GM12873 (cell line): ENCODE data around the gene CCDC87.

Source experiments
- CTCF ChIP-seq: IDR thresholded peaks from 2 replicates; pipeline ENCODE4 v1.5.1; 2012; ENCODE audit warnings: low read depth, mild to moderate bottlenecking, moderate library complexity, low read length, control low read depth; ENCODE audit not compliant: insufficient read depth; ENCODE audit errors: missing control alignments

CCDC87 gene

DNA sequence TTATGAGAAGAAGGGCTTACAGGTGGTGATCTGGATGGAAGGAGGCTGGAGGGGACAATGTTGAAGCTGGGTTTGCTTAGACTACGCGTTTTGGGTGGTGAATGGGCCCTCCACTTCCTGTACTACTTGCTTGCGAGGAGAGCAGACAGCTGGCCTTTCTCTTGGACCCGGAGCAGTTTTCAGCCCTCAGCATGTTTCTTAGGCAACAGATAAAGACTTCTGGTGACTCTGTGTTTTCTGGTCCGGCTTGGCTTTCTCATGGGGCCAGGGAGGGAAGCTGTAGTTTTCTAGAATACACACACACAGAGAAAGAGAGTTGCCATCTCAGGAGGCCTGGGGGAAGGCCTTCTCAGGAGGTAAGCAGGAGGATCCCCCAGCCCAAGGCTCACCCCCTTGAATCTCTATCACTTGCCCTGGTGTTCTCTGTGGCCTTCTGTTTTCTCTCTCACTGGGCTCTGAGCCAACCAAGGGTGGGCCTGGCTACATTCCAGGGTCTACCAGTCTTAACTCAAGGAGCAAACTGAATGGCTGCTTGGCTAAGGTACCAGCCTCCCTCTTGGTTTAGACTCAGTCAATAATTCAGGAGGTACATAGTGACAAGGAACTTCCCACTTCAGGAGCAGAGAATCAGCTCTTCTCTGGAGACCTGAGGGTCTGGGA, 2.5 kb upstream of the CCDC87 start:
- TF ChIP-seq CTCF, result no peak

GRCh38 chr11:66593650-66594049, 787 bp upstream of the CCDC87 start:
- TF ChIP-seq CTCF, result no peak

DNA sequence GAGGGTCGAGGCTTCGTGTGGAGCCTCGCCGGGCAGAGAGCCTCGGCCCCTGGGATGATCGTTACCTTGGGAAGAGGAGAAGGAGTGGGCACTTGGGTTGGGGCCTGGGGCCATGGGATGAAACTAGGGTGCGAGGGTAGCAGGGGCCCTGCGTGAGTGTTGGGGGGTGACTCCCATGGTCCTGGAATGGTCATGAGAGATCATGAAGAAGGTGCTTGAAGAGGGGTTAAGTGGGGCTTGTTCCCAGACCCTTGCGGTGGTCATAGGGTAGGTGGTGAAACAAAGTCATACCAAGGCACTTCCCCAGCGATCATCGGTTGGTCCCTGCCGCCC, 406 bp upstream of the CCDC87 start:
- no peak for TF ChIP-seq CTCF

- no peak for TF ChIP-seq CTCF
Observed at GRCh38 chr11:66591175-66591574, 1.7 kb downstream of the CCDC87 start.

DNA sequence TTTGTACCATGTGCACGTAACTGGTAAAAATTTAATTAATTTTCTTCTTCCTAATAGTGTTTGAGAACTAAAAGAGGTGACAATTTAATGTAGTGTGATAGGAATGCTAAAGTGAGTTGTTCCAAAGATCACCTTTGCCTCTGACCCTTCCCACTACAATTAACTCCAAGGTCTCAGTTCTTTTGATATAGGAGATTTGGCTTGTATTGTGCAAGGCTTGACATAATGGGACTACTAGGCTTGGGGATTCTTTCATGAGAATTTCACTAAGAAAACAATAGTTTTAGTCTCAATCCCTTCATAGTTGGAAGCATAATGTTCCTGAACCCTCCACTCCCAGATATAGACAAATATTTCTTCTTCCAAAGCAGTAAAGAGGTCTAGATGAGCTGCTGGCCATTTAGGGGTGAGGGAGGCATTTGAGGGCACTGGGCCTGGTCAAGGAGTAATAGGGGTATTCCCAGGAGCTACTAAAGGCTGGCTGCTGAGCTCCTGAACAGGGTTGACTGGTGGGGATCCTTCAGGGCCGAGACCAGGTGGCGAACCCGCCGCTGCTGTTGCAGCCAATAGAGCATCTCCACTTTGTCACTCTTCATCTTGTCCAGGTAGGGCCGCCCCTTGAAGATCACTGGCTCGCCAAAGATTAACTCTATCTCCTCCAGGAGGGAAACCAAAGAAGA, 2.7 kb downstream of the CCDC87 start:
- TF ChIP-seq CTCF, result no peak

DNA sequence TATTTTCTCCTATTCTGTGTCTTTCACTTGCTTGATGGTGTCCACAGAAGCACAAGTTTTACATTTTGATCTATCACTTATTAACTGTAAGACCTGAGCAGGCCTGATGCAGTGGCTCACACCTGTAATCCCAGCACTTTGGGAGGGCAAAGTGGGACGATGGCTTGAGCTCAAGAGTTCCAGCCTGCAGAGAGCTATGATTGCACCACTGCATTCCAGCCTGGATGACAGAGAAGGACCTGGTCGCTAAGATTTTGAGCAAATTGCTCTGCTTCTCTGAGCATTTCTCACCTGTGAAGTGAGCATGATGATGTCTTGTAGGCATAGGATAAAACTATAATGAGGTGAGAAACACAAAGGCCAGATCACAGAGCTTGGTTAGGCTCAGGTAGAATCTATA, 6.7 kb downstream of the CCDC87 start:
- no peak for TF ChIP-seq CTCF

- no peak for TF ChIP-seq CTCF
Observed at GRCh38 chr11:66581261-66581660, 11.6 kb downstream of the CCDC87 start.
